DND-41 (cell line): ENCODE measurements around the gene LMF2.

Experiments used
- ATAC-seq: fragments of 200-7000 bp; cut with Tn5 transposase; 3 replicates; pipeline ENCODE4 v1.9.1; 2021; ENCODE audit warnings: low read depth; ENCODE audit not compliant: insufficient read depth
- DNase-seq: peaks from one replicate; pipeline ENCODE4 v3.0.0-alpha.2; 2020
- H2AFZ ChIP-seq: 2 replicates; pipeline ENCODE4 v1.6.0; 2012; ENCODE audit warnings: low read depth, low read length
- H3K27ac ChIP-seq: 2 replicates; pipeline ENCODE4 v1.5.1; 2012; ENCODE audit warnings: low read length, inconsistent platforms
- H3K27me3 ChIP-seq: fragments of 200-600 bp; sonication (generic); 2 replicates; pipeline ENCODE4 v1.6.0; 2012; ENCODE audit warnings: low read length, mild to moderate bottlenecking, inconsistent platforms; ENCODE audit not compliant: insufficient read depth, poor library complexity
- H3K36me3 ChIP-seq: 2 replicates; pipeline ENCODE4 v1.5.1; 2012; ENCODE audit warnings: low read length, inconsistent platforms; ENCODE audit not compliant: insufficient read depth
- H3K4me1 ChIP-seq: 2 replicates; pipeline ENCODE4 v1.5.1; 2012; ENCODE audit warnings: mild to moderate bottlenecking, low read length; ENCODE audit not compliant: insufficient read depth
- H3K4me2 ChIP-seq: 2 replicates; pipeline ENCODE4 v1.6.0; 2012; ENCODE audit warnings: mild to moderate bottlenecking, moderate library complexity, low read length, inconsistent platforms; ENCODE audit not compliant: insufficient read depth
- H3K4me3 ChIP-seq, 2 experiments: fragments of 200-600 bp in 1 of 2; shearing (Covaris generic) in 1 of 2; 2 replicates each; pipeline ENCODE4 v1.5.1; 2012 to 2016; ENCODE audit warnings: inconsistent platforms in 2 of 2, low read length in 2 of 2, mild to moderate bottlenecking in 2 of 2, low read depth in 1 of 2, moderate library complexity in 1 of 2
- H3K79me2 ChIP-seq: 2 replicates; pipeline ENCODE4 v1.6.0; 2012; ENCODE audit warnings: low read length, inconsistent platforms; ENCODE audit not compliant: insufficient read depth
- H3K9ac ChIP-seq: 2 replicates; pipeline ENCODE4 v1.6.0; 2012; ENCODE audit warnings: low read depth, mild to moderate bottlenecking, inconsistent platforms, low read length, moderate library complexity
- H3K9me3 ChIP-seq: 2 replicates; pipeline ENCODE4 v1.5.1; 2012; ENCODE audit warnings: low read length, moderate library complexity, mild to moderate bottlenecking, inconsistent platforms; ENCODE audit not compliant: insufficient read depth, severe bottlenecking
- H4K20me1 ChIP-seq: 2 replicates; pipeline ENCODE4 v1.6.0; 2012; ENCODE audit warnings: low read length; ENCODE audit not compliant: insufficient read depth
- EZH2 ChIP-seq: IDR thresholded peaks from 3 replicates; pipeline ENCODE4 v1.6.1; 2012; ENCODE audit warnings: borderline replicate concordance, low read depth, mild to moderate bottlenecking, moderate library complexity, low read length, inconsistent platforms; ENCODE audit not compliant: severe bottlenecking
- TF ChIP-seq, protein P1 (sequence below): IDR thresholded peaks from 2 replicates; pipeline ENCODE4 v1.5.1; 2012; ENCODE audit warnings: borderline replicate concordance, low read length, moderate library complexity, mild to moderate bottlenecking; ENCODE audit not compliant: poor library complexity, severe bottlenecking; ENCODE audit errors: extremely low read depth

The LMF2 gene

GRCh38 chr22:50483977-50484853, 23.3 kb downstream of the LMF2 start:
- no peak for DNase-seq
- TF ChIP-seq, protein P1, sequence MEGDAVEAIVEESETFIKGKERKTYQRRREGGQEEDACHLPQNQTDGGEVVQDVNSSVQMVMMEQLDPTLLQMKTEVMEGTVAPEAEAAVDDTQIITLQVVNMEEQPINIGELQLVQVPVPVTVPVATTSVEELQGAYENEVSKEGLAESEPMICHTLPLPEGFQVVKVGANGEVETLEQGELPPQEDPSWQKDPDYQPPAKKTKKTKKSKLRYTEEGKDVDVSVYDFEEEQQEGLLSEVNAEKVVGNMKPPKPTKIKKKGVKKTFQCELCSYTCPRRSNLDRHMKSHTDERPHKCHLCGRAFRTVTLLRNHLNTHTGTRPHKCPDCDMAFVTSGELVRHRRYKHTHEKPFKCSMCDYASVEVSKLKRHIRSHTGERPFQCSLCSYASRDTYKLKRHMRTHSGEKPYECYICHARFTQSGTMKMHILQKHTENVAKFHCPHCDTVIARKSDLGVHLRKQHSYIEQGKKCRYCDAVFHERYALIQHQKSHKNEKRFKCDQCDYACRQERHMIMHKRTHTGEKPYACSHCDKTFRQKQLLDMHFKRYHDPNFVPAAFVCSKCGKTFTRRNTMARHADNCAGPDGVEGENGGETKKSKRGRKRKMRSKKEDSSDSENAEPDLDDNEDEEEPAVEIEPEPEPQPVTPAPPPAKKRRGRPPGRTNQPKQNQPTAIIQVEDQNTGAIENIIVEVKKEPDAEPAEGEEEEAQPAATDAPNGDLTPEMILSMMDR = no peak
- no peak for TF ChIP-seq EZH2
- Histone ChIP-seq H3K9ac (no peak overlapping the region), H4K20me1 (no peaks in the 10 kb centered on the region), H3K36me3 (no peaks in the 10 kb centered on the region), H3K4me2 (no peak overlapping the region), H3K27me3 (no peaks in the 10 kb centered on the region), H3K27ac (no peak overlapping the region), H2AFZ (no peak overlapping the region), H3K9me3 (no peaks in the 10 kb centered on the region), H3K4me3 (no peak overlapping the region), H3K79me2 (no peaks in the 10 kb centered on the region), H3K4me1 (no peaks in the 10 kb centered on the region)
- no peak for ATAC-seq

DNA sequence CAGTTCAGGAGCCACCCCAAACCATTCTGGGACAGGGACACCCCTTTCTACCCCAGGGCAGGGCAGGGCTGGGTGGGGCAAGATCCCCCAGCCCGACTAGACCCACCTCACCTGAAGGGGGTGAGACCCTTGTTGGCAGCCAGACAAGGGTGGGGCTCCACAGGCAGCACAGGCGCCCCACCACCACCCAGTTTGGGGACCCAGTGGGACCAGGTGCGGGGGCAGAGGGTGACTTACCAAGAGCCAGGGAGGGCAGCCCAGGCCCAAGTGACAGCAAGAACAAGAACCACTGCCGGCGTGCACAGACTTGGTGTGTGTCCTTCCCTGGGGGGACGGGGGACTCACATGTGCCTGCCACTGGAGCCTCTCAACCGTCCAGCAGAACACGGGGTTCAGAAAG, 23.9 kb downstream of the LMF2 start:
- ATAC-seq = no peak
- TF ChIP-seq, protein P1 = no peak
- TF ChIP-seq EZH2 = no peak
- Histone ChIP-seq H2AFZ (no peak overlapping the region), H3K9ac (no peak overlapping the region), H3K4me1 (no peaks in the 10 kb centered on the region), H3K36me3 (no peaks in the 10 kb centered on the region), H3K27me3 (no peaks in the 10 kb centered on the region), H3K4me3 (no peak overlapping the region), H4K20me1 (no peaks in the 10 kb centered on the region), H3K9me3 (no peaks in the 10 kb centered on the region), H3K4me2 (no peak overlapping the region), H3K27ac (no peak overlapping the region), H3K79me2 (no peaks in the 10 kb centered on the region)
- no peak for DNase-seq

DNA sequence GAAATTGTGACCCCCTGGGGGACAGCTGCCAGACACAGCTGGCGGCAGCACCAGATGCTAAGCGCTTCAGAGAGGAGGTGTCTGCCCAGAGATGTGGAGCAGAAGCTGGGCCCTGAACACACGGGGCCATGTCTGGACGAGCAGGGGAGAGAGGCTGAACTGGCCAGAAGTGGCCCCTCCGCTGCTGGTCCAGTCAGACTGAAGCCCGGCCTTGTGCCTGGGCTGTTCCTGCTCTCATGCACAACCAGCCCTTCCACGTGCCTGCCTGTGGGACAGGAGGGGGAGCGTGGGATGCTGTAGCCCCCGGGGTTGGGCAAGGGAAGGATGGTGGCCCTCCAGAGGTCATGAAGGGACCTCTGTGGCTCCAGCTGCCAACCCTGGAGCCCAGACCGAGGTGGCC, 24.4 kb downstream of the LMF2 start:
- Histone ChIP-seq H3K4me1 (no peaks in the 10 kb centered on the region), H3K27ac (no peak overlapping the region), H3K4me2 (no peak overlapping the region)

More for the DNA sequence above, 24.4 kb downstream of the LMF2 start:
- DNase-seq = no peak
- no peak overlapping the region for H2AFZ ChIP-seq
- H3K36me3 ChIP-seq = no peaks in the 10 kb centered on the region
- no peaks in the 10 kb centered on the region for H3K9me3 ChIP-seq
- no peaks in the 10 kb centered on the region for H4K20me1 ChIP-seq
- ATAC-seq = no peak
- H3K9ac ChIP-seq = no peak overlapping the region
- no peaks in the 10 kb centered on the region for H3K27me3 ChIP-seq
- no peaks in the 10 kb centered on the region for H3K79me2 ChIP-seq
- H3K4me3 ChIP-seq = no peak overlapping the region
- TF ChIP-seq EZH2 = no peak
- TF ChIP-seq, protein P1 = no peak
